GM21515 (cell line): Measurements from ENCODE around the gene PLD1.
"Not testable (repeated sequence)": the region's sequence is repeated elsewhere in the genome, so short reads cannot be mapped to it uniquely, and the experiment has no call there.

Experiments used
- ATAC-seq: cut with Tn5 transposase; IDR thresholded peaks from one replicate; pipeline ENCODE4 v1.9.1; 2021; ENCODE audit not compliant: unreplicated experiment

PLD1 gene

GRCh38 chr3:171711461-171712170, 98.7 kb downstream of the PLD1 start:
- ATAC-seq: no peak

GRCh38 chr3:171710359-171710758, 99.9 kb downstream of the PLD1 start:
- ATAC-seq: no peak

GRCh38 chr3:171704814-171705213, 105.5 kb downstream of the PLD1 start:
- ATAC-seq: no peak

- ATAC-seq: peak; percentile 54
These were observed 106.3 kb downstream of the PLD1 start for GRCh38 chr3:171704002-171704401.

- ATAC-seq: no peak
These were observed 107.1 kb downstream of the PLD1 start for GRCh38 chr3:171703144-171703543.

- ATAC-seq: no peak
These were observed 109.6 kb downstream of the PLD1 start for GRCh38 chr3:171700653-171701052.

- no peak for ATAC-seq
These were observed 110.1 kb downstream of the PLD1 start for GRCh38 chr3:171700157-171700556.

GRCh38 chr3:171699601-171700000, 110.7 kb downstream of the PLD1 start:
- ATAC-seq: no peak

- no peak for ATAC-seq
These were observed 113.5 kb downstream of the PLD1 start for GRCh38 chr3:171696805-171697204.

GRCh38 chr3:171695426-171695825, 114.9 kb downstream of the PLD1 start:
- no peak for ATAC-seq

GRCh38 chr3:171694888-171695287, 115.4 kb downstream of the PLD1 start:
- no peak for ATAC-seq

GRCh38 chr3:171692551-171692950, 117.7 kb downstream of the PLD1 start:
- not testable (repeated sequence) for ATAC-seq

GRCh38 chr3:171691485-171691884, 118.8 kb downstream of the PLD1 start:
- ATAC-seq: no peak

GRCh38 chr3:171690281-171690680, 120.0 kb downstream of the PLD1 start:
- no peak for ATAC-seq

GRCh38 chr3:171688593-171688992, 121.7 kb downstream of the PLD1 start:
- ATAC-seq: no peak

- ATAC-seq: no peak
These were observed 122.3 kb downstream of the PLD1 start for GRCh38 chr3:171688002-171688401.

- no peak for ATAC-seq
These were observed 122.7 kb downstream of the PLD1 start for GRCh38 chr3:171687581-171687980.

- ATAC-seq: no peak
These were observed 123.2 kb downstream of the PLD1 start for GRCh38 chr3:171687064-171687463.

- ATAC-seq: no peak
These were observed 125.0 kb downstream of the PLD1 start for GRCh38 chr3:171685116-171685895.

- ATAC-seq: no peak
These were observed 126.1 kb downstream of the PLD1 start for GRCh38 chr3:171684221-171684620.

GRCh38 chr3:171682743-171683142, 127.5 kb downstream of the PLD1 start:
- ATAC-seq: no peak

GRCh38 chr3:171680726-171681411, 129.4 kb downstream of the PLD1 start:
- ATAC-seq: no peak
